ENCODE measurements around the gene COX20. TPM values are rescaled to one million over a fixed set of nuclear protein-coding genes. Genes with fewer than 3 reads are reported as not detected.

The COX20 gene
- total RNA-seq, 1 experiment from 2014 or later, result 71.6 TPM

DNA sequence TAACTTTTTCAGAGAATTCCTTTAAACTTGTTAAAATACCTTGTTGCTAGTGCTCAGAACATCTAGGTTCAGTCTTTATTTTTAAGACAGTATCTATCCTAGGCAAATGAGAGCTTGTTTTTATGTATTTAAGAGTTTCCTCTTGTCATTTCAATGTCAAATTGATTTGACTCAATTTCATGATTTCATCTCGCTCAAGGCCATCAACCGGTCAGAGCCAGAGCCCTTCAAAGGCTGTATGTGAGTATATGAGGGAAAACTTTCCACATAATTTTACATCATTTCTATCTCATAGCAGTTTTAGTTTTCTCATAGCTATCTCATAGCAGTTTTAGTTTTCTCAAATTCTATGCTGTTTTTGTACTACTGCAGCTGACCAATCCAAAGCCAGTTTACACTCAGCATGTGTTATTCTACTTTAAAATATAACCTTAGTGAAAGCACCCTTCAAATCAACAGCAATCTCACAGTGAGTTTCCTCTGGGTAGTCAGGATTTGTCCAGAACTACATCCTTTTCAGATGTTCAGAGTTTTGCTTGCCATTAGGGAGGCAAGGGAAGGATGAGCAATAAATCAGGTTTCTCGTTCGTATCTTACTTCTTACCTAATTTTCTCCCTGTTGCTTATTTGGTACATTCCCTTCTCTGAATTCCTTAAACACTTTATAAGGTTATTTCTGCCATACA lies 16.2 kb downstream of the COX20 start:
- no peak for DNase-seq (ENCODE audit: low spot score)

DNA sequence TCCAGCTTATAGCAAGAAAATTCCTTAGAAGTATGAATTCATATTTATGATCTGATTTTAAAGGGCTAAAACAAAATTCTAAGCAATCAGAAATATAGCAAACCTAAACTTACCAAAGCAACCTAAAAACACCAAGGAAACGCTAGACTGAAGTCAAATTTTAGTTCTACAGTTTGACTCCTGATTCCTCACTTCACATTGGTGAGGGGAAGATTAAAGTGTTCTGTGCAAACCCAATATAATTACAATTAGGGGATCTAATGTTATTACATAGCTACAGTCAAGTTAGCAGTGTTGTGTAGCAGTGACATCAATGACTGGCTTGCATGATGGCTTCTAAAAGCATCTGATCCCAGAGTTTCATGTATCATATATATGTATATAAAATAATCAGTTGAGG lies 17.2 kb downstream of the COX20 start:
- DNase-seq (ENCODE audit: low spot score), result no peak

DNA sequence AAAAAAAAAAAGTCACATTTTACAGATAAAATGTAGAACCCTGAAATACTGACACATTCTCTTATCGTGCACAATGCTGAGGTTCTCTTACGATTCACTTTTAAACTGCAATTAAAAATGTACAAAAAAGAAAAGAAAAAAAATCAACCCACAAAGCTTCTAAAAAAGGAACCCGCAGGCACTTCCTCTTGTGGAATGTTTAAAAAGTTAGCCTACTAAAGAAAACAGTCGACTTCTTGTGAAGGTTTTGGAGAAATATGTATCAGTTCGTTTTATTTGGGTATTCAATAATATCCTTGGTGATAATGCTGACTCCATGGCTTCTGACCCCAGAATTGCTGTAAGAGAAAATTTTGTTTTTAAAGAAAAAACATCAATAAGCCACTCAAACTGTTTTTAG lies 18.7 kb downstream of the COX20 start:
- DNase-seq (ENCODE audit: low spot score), result no peak

DNA sequence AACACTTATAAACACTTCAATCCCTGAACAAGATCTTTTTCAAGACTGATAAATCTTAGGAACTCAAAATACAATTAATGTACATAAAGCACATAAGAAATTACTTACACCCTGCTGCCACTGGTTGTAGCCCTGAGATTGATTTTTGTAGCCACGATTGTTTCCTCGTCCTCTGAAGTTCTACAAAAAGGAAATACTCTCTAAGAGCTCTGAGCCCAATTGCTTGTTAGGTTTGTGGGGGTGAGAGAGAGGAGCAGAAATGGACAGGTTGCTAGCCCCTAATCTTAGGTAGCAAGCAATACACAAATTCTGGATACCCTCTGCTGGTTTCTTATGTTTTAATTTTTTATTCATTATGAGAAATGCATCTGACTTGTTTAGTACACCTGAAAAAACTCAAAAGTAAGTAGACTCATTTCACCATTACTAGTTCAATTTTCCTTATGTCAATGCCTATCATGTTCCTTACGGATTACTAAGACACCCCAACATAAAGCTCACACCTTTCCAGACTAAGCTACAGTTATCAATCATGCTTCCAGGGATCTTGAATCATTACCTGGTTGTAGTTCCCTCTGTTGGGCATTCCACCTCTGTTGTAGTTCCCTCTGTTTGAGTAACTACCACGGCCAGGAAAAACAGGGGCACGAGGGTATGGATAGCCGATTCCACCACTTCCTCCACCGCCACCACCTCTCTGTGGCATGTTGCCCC lies 19.6 kb downstream of the COX20 start:
- no peak for DNase-seq (ENCODE audit: low spot score)

DNA sequence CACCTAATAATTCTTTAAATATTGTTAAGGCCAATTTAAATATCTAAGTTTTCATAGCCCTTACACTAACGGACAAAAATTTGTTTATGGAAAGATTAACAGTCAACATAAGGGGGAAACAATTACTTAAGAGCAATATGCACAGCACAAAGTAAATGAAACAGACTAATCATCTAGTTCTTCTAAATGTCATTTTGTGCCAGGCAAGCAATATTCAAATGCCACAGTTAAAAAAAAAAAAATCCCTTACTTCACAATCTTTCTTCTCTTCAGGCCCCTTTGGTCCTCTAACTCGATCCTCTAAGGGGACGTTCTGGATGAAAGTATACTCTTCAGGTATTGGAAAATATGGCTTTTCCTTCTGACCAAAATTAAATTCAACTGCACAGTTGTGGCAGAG lies 22.3 kb downstream of the COX20 start:
- DNase-seq (ENCODE audit: low spot score), result no peak

DNA sequence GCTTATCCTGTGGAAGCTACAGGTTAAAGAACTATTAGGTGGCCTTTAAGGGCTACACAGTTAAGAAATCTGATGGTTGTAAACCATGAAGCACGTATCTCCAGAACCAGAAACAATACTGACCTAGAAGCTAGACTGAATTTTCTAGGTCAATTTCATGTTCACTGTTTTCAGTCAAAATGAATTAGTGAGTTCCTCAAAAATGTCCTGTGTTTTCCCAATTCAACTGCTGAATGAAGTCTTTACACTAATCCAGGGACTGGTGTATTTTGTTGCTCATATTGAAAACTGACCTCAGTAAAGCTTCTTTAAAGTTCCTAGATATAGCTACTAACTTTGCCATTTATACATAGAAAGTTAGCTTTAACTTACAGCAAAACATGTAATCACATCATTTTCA lies 22.9 kb downstream of the COX20 start:
- no peak for DNase-seq (ENCODE audit: low spot score)

DNA sequence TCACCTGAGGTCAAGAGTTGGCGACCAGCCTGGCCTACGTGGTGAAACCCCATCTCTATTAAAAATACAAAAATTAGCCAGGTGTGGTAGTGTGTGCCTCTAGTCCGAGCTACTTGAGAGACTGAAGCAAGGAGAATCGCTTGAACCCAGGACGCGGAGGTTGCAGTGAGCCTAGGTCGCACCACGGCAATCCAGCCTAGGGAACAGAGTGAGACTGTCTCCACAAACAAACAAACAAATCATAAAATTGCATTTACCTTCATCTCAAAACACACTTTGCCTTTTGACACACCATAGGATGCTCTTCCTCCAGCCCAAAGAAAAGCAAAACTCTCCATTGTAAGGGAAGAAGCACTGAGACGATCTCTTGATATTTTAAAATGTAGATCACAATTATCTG lies 24.6 kb downstream of the COX20 start:
- DNase-seq (ENCODE audit: low spot score), result no peak

DNA sequence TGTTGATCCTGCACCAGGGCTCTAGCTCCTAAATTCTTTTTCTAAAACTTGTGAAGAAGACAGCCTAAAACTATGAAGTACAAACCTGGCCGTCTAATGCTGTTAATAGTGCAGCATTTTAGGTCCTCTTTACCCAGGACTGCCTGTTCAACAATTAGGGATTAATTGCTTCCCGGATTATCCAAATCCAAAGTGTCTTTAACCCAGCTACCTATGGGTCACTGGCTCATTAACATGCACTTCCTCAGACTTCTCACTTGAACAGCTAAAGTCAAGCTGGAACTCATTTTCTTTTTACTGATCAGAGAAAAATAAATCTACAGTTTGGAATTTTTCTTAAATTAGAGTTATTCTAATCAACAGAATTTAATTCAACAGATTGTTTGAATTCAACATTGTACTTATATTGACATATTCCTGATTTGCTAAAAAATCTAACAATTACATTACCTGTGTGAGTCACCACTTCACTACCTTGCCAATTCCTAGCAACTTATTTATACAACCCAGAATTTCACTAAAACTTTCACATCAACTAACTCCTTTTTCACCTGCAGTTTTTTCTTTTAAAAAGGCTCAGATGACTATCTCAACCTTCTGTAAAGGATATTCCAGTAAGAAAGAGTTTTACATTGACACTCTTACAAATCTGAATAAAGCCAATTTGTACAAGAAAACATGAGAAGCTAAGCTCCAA lies 25.6 kb downstream of the COX20 start:
- DNase-seq (ENCODE audit: low spot score), result no peak

DNA sequence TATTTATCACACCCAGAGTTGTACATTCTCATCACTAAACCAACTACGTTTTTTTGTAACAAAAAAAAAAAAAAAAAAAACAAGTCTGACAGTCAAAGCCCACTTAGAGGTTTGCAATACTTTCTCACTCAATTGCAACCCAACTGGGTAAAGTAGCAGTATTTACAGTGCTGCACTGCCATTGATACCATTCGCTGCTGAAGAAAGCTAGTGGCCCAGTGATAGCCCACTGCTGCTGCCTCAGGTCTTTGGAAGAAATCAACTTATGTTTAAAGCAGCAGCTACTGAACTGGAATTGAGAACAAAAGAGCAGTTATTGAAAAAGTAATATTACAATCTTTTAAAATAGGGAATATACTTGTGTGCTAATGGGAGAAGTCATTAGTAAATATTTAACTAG lies 26.2 kb downstream of the COX20 start:
- no peak for DNase-seq (ENCODE audit: low spot score)

DNA sequence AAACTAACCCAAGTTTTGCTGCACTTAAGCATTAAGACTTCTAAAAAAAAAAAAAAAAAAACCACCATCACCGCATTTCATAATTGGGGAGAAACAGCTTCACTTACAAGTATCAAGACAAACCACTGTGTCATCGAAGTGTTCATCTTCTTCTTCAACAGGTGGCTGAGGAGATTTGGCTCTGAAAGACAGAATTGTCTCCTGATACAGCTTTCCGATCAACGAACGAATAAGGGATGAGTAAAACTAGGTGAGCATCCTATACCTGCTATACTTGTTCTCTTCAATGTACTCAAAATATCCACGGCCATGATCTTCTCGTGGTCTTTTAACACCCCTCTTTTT lies 26.9 kb downstream of the COX20 start:
- peak; percentile 37 for DNase-seq (ENCODE audit: low spot score)

DNA sequence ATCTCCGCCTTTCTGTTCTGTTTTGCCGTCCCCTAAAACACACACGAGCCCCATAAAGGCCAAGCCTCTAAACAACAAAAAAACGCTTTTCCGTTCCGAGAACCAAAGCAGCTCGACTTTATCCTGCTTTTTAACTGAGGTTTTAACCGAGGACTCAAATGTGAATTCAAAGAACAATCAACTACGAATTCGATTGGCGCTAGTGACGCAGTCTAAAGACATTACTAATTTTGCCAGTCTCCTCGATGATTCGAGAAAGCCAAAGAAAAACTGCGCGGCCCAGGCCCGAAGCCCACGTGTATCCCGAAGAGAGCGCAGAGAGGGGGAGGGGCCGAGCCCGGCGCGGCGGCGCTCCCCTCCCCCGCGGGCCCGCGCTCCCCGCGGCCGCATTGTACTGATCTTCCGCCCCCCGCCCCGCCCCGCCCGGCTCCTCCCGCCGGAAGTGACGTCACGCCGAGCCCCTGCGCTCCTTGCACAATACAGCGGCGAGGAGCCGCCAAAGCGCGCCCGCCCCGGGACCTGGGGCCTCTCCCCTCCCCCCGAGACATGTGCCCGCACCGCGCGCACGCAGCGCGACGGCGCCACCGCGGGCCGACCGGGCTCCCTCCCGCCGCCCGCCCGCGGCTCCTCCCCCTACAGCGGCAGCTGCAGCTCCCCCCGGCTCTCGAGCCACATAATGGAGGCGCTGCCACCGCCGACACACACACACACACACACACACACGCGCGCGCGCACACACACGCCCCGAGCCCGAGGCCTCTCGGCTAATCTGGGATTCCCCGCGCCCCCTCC lies 27.4 kb downstream of the COX20 start:
- DNase-seq (ENCODE audit: low spot score), result peak; percentile 89

DNA sequence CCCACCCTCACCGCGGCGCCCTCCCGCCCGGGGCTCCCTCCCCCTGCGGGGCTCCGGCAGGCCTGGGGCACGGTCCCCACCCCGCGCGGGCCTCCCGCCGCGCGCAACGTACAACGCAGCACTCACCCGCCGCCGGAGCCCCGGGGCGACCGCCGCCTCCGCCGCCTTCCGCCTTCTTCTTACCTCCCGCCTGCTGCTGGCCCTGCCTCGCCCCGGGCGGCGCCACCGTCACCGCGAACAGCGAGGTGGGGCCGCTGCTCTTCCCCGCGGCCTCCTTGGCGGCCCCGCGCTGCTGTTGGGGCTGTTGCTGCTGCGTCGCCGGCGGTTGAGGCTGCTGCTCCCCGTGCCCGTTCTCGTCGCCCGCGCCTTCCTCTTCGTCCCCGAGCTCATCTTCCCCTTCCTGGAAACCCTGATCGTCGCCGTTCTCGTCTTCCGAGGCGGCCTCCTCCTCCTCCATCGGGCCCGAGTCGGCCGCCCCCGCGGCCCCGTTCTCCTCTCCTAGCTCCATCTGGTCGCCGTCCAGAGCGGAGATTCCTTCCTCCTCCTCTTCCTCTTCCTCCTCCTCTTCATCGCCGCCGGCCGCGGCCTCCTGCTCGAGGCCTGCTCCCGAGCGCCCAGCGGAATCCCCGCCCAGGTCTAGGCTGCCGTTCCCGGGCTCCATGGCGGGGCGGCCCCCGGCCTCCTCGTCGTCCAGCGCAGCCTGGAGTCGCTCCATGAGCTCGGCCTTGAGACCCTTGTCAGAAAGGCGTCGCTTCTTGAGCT lies 28.2 kb downstream of the COX20 start:
- no peak for DNase-seq (ENCODE audit: low spot score)

DNA sequence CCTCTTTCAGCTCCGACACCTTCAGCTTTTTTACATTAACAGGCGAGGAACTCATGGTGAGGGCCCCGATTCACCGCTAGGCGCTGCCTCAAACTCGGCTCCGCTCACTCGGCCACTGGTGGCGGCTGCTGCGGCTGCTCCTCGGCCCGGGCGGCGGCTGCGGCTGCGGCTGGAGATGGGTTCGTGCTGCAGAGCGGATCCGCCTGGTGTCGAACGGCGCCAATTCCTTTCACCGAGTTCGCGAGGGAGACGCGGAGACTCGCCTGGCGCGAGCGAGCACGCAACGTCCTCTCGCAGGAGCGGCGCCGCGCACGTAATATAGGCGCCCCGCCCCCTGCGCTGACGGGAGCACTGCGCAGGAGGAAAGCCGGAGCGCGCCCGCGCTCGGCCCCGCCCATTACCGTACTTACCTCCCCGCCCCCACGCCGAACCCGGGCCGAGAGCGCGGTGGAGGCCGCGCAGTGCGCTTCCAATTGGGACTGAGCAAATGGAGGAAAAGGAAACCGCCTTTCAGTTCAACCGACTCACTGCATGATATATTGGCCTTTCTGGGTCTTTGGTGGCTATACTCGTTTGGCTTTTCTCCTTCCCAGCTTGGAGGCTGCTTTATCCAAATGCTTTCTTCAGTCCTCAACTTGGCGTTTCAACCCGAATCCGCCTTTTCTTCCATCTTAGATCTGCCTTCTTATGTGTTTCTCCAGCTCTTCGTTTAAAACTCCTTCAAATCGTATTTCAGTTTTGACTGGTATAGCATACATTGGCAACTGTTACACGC lies 29.0 kb downstream of the COX20 start, which contains the start of gene HNRNPU:
Gene HNRNPU (minus strand): TSS at position 291 of the 775 bp plus-strand sequence. CDS start 236 bp downstream, at position 55.
- DNase-seq (ENCODE audit: low spot score), result peak; percentile 90

DNA sequence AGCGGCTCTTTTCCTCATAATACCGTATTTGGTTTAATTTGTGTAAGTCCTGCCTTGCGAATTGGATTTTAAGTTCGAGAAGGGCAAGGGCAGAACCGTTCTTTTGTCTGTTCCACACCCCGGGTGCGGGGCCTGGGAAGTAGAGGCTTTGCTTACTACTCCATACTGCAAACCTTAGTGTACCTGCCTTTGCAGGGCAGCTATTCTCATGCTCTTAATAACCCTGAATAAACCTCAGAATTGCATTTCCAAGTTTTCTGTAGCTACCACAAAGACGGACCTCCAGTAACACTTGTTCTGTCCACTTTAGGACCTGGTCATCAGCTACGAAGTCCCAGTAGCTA lies 29.5 kb downstream of the COX20 start:
- no peak for DNase-seq (ENCODE audit: low spot score)

DNA sequence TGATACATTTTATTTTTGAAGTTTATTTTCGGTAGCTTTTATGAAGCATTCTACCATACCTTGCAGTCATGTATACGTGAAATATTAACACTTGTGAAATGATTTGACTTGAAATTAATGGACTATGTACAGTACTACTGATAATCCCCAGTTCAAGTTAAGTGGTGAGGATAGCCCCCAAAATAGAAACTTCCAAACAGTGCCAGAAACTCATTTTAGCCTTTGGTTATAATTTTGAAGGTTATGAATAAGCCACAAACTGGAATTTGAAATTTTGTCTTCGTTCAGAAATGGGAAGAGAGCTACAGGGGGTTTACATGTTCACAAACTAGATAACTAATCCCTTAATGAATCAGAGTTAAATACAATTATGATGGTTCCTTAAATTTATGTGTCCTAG lies 30.4 kb downstream of the COX20 start:
- no peak for DNase-seq (ENCODE audit: low spot score)

DNA sequence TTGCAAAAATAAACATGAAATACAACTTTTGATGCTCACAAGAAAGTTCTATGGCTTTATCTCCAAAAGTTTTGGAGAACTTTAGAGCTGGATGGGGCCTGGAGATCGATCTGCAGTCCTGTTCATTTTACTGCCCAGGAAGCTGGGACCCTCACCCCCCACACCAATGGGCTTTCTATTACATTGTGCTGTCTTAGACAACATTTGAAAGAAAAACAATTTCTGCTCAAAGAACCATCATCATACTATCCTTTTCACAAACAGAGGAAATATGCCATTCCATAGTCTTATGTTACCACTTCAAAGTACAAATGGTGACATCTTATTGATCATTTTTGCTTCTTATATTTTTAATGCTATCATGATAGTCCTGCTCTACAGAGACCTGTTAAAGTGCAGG lies 30.9 kb downstream of the COX20 start:
- no peak for DNase-seq (ENCODE audit: low spot score)

DNA sequence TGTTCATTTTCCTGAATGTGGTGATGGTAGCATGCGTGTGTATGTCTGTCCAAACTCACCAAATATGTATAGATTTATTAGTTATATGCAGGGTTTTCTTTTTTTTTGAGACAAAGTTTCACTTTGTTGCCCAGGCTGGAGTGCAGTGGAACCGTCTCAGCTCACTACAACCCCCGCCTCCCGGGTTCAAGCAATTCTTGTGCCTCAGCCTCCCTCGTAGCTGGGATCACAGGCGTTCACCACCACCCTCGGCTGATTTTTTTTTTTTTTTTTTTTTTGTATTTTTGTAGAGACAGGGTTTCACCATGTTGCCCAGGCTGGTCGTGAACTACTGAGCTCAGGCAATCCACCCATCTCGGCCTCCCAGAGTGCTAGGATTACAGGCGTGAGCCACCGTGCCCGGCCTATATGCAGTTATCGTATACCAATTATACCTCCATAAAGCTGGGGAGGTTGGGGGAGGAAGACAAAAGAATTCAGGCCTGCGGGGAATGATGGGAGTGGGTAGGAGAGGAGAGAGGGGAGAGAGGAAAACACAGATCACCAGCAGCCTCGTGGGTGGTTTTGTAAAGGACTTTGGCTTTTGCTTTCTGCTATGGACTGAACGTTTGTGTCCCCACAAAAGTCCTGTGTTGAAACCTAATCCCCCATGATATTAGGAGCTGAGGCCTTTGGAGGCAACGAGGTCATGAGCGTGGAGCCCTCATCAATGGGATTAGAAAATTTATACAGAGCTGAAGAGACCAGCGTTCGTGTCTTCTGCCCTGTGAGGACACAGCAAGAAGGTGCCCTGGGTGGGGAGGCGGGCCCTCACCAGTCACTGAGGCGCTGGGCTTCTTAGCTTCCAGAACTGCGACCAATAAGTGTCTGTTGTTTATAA lies 33.3 kb downstream of the COX20 start:
- DNase-seq (ENCODE audit: low spot score), result no peak

DNA sequence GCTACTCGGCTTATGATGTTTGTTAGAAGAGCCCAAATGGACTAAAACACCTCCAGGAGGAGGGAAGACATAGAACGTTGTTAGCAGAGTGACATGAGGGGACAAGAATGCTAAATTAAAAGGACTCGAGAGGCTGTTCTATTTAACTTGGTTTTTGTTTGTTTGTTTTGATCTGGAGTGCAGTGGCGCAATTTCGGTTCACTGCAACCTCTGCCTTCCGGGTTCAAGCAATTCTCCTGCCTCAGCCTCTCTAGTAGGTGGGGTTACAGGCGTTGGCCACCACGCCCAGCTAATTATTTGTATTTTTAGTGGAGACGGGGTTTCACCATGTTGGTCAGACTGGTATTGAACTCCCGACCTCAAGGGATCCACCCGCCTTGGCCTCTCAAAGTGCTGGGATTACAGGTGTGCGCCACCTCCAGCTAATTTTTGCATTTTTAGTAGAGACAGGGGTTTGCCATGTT lies 33.9 kb downstream of the COX20 start:
- no peak for DNase-seq (ENCODE audit: low spot score)

DNA sequence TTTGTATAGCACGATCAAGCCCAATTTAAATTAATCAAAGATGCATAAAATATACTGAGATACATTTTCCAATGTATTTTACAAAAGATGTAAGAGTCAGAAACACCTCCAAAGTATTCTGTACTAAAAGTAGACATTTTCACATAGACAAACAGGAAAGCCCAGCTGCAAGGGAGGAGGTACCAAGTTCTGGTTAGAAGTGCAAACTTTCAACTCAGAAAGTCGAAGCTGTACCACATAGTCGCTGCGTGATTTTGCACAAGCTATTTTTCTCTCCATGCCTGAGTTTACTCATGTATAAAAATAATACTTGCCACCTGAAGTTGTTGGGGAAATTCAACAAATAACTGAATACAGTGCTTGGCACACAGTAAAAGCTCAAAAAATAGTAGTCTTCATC lies 34.5 kb downstream of the COX20 start:
- no peak for DNase-seq (ENCODE audit: low spot score)
